PFSK-1 (cell line): ENCODE measurements around the gene BCOR.

Source experiments
- POLR2AphosphoS5 ChIP-seq: IDR thresholded peaks from 2 replicates; pipeline ENCODE4 v1.6.1; 2012; ENCODE audit warnings: low read depth, mild to moderate bottlenecking, control low read depth, low read length, moderate library complexity
- REST ChIP-seq, 2 experiments: IDR thresholded peaks; 2 replicates each; pipeline versions ENCODE4 v1.6.1 to v1.8.0; 2011 to 2012; ENCODE audit warnings: low read depth in 2 of 2, low read length in 2 of 2, control low read depth in 1 of 2, inconsistent platforms in 1 of 2, mild to moderate bottlenecking in 1 of 2, moderate library complexity in 1 of 2; ENCODE audit not compliant: insufficient read depth in 1 of 2

- TF ChIP-seq REST (IDR thresholded peaks at IDR 0.05; ENCODE audit: insufficient read depth in 1 of 2, low read depth in 2 of 2, low read length in 2 of 2), result no peak
- no peak for TF ChIP-seq POLR2AphosphoS5
Observed at GRCh38 chrX:40066700-40067099, 31.1 kb downstream of the BCOR start.
